Pulmonary artery endothelial cell (primary cell): Measurements from ENCODE around the gene POLG. TPM values are rescaled to one million over a fixed set of nuclear protein-coding genes. Genes with fewer than 3 reads are reported as not detected.

Experiments used
- DNase-seq: peaks from one replicate; pipeline ENCODE4 v3.0.0-alpha.2; 2011; ENCODE audit warnings: low read depth, low spot score
- total RNA-seq: library from RNA; depleted of rRNA; stranded (reverse); fragments of >200 nt; gene quantifications from 2 replicates; pipeline ENCODE4 v1.2.3, GENCODE V29; 2014

POLG gene
- total RNA-seq, 1 donor from 2014 or later = 82.8 TPM

DNA sequence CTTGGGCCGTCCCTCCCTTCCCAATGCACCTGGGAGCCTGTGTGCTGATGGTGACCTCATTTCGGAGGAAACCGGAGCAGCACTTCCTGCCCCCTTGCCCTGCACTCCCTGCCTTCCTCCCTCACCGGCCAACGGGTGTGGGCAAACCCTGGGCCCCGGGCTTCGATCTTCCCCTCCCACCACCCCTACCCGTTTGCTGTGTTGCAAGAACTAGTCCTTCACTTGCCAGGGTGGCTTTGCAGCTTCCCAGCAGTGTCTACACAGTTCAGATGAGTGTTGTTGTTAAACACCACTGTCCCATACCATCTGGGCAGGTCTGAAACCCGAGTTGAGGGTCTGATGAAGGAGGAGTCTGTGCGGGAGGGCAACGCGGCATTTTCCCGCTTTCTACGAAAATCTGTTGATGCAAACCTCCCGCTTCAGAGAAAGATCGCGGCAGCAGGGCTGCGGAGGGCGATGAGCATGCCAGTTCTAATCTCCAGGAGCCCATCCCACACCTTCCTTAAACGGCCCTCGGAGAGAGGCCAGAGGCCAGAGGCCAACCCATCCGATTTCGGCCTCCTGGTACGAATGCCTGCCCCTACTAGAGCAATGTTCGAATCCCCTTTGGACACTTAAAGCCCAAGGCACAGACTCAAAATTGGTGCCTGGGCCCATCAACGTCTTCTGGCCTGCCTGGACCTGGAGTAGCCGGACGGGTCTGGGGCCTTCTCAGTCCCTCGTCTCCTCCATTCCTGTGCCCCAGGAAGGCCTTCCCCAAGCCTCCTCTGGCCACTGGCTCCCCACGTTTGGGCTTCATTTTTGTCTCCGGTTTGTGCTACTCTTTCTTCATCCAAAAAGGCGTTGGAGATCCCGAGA is 35.7 kb upstream of the POLG start:
- no peak for DNase-seq

DNA sequence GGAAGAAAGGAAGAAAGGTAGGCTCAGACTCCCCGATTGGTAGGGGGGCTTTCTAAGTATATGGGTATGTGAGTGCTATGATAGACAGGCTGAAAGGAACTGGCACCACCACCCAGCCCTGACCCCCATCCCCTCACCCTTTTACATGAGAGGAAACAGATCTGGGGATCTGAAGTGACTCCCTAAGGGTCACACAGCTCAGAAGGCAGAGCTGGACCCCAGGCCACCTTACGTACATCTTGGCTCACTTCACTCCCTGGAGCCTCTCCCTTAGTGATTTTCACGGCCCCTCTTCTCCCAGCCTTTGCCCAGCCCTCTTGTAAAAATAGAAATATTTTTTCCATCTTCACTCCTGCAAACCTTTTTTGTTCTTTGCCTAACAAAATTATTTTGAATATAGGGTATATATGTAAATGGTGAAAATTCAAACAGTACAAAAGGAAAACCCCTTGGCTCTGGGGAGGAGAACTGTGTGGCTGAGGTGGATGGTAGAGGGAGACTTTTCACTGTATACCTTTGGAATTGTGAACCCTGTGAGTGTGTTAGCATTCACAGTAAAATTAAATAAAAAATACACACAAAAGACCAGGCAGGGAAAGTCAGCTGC is 34.8 kb upstream of the POLG start:
- no peak for DNase-seq

DNA sequence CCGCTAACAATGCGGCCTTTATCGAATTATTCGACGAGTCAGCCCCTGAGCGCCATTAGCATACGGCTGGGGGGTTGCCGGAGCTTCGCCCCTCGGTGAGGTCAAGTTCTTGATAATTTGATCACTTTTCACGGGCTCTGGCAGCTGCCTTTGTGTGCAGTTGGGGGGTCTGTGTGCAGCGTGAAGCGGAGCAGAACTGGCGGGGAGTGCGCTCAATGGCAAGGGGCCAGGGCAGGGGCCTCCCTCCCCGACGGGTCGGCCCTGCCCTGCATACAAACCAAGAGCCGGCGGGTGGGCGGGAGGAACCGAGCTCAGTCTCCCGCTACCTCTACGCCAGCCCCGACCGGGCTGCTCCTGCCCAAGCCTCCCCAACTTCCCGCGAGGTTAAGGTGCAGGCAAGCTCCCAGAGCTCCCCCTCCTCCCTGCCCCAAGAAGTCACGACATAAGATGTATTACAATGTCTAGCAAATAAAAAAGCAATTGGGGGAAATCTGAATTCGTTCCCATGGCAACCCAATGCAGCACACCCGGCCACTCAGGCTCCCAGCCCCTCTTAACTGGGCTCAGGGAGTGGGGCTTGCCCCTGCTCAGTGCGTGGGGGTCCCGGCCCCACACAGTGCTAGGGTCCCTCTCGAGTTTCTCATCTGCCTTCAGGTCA is 34.1 kb upstream of the POLG start:
- no peak for DNase-seq

DNA sequence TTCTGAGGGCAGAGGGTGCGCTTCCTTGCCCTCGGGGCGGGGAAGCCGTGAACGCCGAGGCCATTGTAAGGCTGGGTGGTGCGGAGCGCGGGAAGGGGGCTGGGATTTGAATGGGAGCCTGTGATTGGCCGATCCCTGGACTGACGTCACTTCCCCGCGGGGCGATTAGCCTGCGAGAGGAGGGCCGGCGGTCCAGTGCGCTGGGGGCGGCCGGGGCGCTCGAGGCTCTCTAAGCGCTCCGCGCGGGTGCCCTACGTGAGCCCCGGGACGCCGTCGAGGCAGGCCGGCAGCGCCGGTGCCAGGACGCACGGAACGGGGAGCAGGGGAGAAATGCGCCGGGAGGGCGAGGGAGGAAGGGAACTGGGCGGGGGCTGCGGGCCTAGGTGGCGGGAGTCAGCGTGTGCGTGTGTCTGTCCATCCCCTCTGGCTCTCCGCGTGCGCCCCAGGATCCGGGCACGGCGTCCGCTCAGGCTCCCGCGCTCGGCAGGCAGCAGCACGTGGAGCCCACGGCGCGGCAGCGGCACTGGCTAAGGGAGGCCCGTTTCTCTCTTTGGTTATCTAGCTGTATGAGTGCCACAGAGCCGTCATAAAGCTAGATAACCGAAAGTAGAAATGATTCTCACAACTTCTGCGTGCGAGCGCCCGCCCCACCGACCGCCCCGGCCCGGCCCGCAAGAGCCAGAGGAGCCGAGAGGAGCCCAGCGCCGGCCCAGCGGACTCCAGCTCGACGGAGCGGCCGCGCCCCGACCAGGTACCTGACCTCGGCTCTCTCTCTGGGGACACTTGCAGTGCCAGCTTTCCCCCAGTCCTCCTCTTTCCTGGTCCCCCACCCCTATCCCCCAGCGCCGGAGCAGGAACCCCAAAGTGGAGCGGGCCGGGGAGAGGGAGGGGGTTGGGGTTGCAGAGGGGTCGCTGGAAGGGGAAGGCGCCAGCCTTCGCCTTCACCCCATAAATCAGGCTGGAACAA is 33.1 kb upstream of the POLG start:
- no peak for DNase-seq

DNA sequence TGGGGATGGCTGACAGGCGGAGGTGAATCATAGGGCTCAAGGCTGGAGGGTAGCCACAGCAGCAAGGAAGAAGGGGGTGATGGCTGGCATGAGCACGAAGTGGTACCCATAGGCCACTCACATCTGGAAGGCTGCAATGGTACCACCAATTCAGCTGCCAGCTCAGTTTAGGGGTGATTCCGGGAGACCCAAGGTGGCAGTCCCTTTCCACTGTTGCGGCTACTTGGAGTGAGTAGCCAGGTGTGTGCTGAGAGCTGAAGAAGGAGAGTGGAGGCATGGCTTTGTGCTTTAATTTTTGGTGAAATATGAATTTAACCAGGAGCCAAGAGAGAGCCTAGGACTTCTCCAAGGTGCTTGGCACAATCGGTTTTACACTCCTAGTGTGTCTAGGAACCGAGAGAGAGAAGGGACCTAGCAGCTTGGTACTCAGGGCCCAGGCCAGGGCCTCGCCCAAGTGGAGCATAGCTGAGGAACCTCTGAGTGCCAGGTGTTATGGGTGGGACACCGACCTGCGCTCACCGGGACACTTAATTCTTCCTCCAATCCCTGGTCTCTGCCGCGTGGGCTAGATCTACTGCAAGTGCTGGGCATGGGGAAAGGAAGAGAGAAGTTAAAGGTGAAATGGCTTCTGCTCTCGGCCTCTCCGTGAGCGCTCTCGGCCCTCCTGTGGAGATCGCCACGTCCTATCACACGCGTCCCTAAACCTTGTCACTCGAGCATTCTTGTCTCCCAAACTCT is 32.2 kb upstream of the POLG start:
- DNase-seq = no peak

DNA sequence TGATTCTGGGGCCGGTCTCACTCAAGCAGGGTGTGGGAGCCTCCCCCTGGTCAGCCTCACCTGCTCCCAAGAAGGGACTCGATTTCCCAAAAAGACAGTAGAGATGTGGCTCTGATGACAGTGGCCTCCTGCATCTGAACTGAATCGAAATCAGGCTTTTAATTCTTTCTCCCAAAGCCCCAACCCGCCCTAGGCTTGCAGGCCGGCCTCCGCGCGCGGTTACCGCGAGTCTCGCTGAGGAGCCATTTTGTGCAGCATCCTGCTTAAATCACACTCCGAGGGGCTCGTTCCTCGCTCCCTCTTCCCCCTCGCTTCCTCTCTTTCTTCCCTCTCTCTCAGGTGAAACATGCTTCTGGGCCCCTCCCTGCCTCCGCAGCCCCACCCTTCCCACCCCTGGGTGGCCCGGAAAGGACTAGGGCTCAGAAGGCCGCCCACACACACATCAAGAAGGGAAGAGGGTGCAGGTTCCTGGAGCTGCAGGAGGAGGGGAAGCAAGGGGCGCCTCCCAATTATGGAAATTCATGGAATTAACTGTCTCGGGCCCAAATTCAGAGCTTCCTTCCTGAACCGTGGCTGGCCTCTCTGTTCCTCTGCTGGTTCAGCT is 30.9 kb upstream of the POLG start:
- DNase-seq = no peak

DNA sequence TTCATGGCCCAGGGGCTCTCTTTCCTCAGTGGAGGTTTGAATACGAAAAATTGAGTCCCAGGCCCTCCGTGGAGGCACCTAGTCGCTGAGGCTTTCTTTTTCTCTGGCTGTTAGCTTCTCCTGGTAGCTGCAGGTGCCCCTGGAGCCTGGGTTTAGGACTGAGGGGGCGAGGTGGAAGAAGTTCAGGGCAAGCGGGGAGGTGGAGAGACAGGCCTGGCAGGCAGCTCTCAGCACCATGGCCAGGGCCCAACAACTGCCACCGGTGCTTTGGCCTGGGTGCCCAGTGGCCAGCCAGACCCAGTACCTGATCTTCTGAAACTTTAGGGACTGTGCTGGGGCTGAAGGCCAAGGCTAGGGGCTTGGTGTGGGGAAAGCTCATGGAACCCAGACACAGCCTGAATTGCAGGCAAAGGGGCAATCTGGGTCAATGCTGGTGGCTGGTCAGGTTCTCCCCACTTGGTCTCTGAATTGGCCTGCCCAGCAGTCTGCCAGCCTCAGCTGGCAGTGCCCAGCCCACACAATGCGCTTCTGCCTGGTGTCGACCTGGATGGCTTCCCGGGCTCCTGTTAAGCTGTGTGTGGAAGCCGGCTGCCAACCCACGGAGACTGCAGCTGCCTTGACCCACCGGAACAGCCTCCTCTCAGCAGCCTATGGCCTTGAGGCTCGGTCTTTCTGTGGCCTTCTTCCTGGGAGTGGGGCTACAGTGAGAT is 30.3 kb upstream of the POLG start:
- no peak for DNase-seq

DNA sequence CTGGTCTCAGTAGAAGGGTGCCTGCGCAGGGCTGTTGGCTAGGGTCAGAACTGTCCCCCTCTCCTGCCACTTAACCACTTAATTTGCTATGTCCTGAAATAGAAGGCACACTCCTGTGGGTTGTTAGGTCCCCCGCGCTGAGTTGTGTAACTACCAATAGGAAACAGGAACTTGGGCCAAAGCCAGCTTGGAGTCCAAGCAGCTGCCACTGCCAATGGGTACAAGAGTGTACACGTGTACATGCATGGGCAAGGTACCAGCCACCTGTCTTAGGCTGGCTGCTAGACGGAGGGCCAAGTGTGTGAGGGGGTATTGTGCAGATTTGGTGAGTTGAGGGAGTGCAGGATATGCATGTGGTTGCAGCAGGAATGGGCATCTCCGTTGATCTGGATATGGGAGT is 29.7 kb upstream of the POLG start:
- no peak for DNase-seq

DNA sequence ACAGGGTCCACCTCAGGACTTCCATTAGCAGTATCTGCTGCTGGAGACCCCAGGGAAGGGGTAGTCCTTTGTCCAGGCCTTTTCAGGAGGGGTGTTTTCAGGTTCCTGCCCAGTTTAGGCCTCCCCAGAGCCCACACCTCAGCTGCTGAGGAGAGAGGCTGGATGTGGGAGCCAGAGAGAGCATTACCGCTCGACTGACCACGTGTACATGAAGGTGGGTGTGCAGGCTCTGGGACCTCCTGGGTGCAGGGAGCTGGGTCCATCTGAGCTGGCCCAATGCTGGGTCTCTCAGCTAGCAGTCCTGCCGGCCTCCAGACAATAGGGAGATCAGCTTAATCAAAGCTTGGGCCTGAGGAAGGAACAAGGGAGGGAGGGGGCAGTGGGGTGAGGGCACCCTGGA is 29.1 kb upstream of the POLG start:
- DNase-seq = no peak

DNA sequence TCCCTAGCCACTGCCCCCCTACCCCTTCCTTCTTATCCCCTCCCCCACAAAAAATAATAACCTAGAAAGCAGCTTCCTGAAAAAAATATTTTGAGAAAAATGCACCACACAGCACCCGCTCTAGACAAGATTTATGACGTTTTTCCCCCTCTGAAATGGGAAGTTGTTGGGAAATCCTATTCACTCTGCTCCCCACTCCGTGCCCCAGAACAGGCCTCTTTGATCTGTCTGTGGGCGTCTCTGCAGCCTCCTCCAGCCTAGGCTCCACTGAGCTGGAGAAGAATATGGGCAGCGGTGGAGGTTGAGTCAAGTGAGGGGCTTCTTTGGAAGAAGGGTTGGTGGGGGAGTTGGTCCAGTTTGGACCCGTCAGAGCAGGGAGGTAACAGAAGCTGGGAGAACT is 28.5 kb upstream of the POLG start:
- no peak for DNase-seq

DNA sequence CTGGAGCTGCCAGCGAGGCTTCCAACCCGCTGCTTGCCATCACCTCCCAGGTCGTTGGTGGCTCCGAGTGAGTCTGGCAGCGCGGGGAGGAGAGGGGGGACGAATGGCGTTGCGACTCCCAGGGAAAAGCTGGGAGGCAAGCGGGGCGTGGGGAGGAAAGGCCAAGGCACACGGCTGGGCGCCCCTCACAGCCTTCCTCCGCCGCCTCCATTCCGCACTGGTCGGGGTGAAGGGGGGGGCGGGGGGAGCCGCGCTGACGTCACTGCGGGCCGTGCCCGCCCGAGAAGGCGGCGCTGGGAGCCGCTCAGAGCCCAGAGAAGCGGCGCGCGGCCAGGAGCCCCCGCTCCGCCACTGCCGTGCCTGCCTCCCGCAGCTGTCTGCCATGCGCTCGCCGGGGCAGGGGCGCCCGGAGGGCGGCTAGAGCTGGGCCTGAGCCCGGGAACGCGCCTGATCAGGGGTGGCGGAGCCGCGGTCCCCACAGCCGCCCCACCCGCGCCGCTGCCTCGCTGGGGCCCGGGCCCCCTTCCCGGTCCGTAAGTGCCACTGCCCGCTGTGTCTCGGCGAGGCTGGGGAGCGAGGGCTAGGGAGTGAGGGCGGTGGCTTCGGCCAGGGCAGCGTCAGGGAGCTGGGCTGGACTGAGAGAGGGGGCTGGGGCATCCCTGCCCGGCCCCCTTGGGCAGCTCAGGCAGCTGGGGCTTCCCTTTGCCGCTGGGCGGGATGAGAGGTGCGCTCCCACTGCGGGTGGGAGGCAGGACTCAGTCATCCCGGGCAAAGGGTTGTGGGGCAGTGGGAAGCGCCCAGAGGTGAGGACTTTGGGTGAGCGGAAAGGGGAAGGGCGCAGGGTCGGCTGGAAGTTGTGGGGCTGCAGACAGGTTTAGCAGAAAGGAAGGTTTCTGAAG is 27.8 kb upstream of the POLG start:
- no peak for DNase-seq

DNA sequence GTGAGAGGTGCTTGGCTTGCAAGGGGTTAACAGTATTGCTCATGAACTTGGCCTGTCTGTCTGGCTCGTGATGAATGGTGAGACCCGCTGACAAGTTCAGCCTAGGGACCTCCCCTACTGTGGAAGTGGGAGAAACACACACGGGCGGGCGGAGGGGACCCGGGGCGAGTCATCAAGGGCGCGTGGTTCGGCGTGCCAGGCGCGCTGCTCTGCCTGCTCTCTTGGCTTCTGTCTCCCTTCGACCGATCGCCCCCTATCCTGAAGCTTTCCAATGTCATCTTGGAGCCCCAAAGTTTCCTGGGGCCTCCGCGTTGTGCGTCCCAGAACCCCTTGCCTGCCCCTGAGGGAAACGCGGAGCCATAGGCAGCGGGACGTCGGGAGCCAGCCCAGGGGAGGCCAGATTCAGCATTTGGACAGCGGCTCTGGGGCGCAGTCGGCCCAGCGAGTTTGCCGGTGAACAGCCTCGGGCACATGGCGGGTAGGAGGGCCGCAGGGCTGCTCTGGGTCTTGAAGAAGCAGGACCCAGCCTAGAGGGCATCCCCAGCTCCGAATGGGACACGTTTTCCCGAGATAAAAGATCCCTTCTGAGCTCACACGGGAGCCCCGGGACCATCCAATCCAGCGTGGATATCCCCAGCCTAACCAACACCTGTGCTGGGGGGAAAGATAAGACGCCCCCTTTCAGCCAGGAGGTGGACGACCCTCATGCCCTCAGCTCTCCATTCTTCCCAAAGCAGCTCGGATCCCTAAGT is 27.0 kb upstream of the POLG start:
- peak; percentile 24 for DNase-seq

DNA sequence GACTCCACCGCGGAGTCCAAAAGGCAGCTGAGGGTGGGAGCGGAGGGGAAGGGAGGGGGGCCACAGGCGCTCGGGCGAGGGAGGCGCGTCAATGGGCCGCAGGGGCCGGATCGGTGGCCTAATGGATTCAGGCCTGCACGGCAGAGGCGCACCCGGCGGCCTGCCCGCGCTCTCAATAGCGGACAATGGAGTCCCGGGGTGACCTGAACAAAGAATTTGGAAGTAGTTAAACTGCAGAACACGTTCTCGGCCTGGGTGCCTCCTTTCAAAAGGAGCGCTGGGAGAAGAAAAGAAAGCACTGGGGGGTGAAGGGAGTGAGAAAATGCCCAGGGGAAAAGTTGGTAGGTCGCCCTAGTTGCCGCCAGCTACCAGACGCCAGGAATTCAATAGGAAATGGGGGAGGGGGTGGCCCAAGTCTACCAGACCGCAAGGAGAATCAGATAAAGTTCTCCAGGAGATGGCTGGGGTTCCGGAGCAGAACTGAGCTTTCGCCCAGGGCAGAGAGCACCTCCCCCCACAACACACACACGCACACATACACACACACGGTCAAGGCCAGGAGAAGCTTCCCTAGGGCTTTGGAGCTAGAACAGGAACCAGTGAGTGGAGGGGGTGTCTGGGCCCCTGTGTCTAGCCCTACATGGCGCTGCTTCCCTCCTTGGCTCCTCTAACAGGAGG is 25.8 kb upstream of the POLG start:
- DNase-seq = no peak

DNA sequence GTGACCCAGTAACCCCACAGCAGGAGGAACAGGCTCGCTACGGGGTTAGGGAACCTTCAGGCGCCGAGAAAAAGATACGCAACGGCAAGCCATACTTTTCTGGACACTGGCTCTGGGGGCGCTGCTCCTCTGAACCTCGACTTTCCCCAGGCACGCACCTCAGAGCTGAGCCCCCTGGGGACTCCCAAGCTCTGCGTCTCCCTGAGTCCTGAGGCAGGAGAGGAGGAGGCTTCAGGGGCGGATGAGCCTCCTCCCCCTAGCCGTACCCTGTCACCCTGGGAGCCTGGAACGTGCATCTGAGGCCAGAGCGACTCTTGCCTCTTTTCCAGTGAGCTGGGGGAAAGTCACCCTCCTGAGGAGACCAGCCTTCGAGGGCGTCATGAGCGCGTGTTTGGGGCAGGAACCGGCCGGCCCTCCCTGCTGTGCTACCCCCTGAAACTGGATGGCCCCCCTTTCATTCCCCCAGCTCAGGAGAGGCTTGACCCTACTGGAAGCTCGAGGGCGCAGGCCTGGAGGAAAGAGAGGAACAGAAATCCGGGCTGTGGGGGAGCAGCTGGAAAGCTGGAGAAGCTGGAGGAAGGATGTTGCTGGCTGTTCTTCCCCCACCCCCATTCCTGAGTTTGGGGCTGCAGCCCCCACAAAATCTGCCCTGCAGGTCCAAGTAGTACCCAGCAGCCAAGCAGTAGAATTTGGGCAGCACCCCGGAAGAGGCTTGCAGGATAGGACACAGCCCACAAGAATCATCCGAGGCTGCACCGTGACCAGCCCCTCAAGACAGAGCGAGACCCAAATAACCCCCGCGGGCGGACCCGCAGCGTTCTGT is 25.1 kb upstream of the POLG start:
- no peak for DNase-seq

DNA sequence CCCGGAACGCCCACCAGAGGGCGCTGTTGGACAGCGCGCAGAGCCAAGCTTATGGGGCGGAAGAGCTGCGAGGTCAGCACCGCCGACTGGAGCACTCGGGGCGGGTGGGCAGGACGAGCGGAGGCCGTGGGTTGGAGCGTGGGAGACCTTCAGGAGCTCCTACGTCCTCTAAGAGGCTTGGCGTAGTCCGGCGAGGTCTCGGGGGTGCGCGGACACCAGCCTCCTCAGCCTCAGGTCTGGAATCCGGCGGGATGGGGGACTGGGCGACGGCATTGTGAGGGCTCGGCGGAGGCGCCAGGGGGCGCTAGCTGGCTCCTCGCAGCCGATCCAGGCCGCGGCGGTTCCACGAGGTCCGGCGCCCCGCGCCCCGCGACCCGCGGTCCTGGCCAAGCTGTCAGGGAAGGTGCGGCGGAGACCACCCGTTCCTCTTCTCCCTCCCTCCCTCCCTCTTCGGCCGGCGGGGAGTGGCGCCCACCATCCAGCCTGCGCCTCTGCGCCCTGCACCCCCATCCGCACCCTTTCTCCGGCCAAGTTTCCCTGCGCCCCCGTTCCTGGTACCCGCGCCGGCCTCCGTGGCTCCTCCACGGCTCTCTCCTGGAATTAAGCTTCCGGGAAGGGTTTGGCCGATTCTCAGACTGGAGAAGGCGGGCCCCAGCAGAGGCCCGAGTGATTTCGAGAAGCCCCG is 24.3 kb upstream of the POLG start:
- no peak for DNase-seq

DNA sequence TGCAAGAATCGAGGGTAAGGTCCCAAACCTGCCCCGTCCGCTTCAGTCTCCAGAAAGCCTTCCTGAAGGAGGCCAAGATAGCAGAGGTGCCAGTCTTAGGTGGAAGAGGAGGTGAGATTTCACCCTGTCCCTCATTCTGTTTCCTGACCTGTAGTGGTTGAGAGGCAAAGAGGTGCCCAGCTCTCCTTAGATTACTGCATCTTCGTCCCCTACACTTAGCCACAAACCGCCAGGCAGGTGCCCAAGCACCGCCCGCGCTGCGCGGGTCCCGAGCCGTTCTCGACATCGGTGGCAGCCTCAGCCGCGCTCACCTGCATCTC is 23.8 kb upstream of the POLG start:
- DNase-seq = no peak
